IPS-15b (cell line): ENCODE results near the gene ST6GALNAC6.
A peak's percentile ranks its signal among the peaks of the same experiment; 100 is the strongest.

Source experiments
- H3K27me3 ChIP-seq: one replicate; pipeline ENCODE4 v1.6.1; 2013; ENCODE audit warnings: low read length; ENCODE audit not compliant: control insufficient read depth, insufficient read depth
- H3K36me3 ChIP-seq: one replicate; pipeline ENCODE4 v1.6.1; 2013; ENCODE audit warnings: low read length; ENCODE audit not compliant: control insufficient read depth, insufficient read depth
- H3K4me1 ChIP-seq: one replicate; pipeline ENCODE4 v1.6.1; 2013; ENCODE audit warnings: mild to moderate bottlenecking, low read length; ENCODE audit not compliant: control insufficient read depth, insufficient read depth
- H3K4me3 ChIP-seq: one replicate; pipeline ENCODE4 v1.5.1; 2013; ENCODE audit warnings: low read depth, low read length
- H3K9ac ChIP-seq: one replicate; pipeline ENCODE4 v1.6.1; 2013; ENCODE audit warnings: low read depth, mild to moderate bottlenecking, low read length
- H3K9me3 ChIP-seq: one replicate; pipeline ENCODE4 v1.6.1; 2013; ENCODE audit warnings: mild to moderate bottlenecking, low read length; ENCODE audit not compliant: control insufficient read depth, insufficient read depth

Gene ST6GALNAC6

DNA sequence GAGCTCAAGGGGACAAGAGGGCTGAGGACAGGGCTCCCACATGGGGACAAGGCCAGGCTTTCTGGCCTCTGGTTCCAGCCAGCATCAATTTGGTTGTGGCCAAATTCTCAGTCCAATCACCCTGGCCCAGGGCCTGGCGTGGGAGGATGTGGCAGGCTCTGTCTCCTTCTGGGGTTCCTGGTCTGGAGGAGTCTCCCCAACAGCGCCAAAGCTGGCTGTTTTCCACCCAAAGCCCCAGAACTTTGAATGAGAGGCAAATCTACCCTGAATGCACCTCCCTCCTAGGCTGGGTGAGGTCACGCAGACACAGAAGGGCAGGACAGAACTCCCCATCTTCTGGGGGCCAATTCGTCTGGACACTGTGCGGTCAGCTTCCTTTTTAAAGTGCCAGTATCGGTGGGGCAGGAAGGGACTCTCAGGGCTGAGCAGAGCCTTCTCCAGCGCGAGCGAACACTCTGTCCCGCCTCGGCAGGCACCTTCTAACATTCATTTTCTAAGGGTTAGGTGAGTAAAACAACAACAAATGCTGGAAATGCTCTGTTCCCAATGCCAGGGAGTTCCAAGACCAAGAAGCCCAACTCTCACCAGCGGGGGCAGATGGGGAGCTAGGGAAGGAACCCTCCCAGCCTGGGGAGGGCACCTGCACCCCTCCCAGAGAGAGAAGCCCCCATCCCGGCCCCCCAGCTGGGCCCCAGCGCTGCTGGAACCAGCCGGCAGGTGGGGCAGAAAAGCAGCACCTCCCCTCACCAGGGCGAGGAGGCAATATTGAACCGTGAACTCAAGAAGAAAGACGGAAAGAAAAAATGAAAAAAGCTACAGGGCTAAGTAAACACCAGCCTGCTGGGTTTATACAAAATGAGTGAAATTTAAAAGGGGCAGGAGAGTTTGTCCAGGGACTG is 41.9 kb upstream of the ST6GALNAC6 start:
- Histone ChIP-seq H3K36me3 (peaks cover 40% of the 10 kb centered on the region), H3K9ac (no peak overlapping the region), H3K4me1 (peaks cover 3% of the 10 kb centered on the region), H3K27me3 (no peaks in the 10 kb centered on the region), H3K9me3 (no peaks in the 10 kb centered on the region), H3K4me3 (no peak overlapping the region)

DNA sequence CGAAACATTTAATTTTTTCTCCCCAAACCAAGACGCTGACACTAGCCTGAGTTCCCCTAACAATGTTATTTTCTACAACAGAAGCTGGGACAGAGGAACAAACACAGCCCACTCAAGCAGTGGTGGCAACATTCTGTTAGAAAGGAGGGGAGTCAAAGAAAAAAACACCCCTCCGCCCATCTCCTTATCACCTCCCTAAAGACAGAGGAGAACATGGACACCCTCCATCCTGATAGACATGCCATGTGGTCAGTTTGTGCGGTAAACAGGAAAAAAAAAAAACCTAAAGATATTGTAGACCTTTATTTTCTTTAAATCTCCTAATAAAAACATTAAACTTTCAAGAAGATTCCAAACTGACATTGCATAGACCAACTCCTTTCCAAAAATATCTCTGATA is 41.2 kb upstream of the ST6GALNAC6 start:
- no peak overlapping the region for H3K9ac ChIP-seq
- no peaks in the 10 kb centered on the region for H3K9me3 ChIP-seq
- H3K36me3 ChIP-seq, result peaks cover 40% of the 10 kb centered on the region
- peaks cover 3% of the 10 kb centered on the region for H3K4me1 ChIP-seq
- H3K27me3 ChIP-seq, result no peaks in the 10 kb centered on the region
- no peak overlapping the region for H3K4me3 ChIP-seq

DNA sequence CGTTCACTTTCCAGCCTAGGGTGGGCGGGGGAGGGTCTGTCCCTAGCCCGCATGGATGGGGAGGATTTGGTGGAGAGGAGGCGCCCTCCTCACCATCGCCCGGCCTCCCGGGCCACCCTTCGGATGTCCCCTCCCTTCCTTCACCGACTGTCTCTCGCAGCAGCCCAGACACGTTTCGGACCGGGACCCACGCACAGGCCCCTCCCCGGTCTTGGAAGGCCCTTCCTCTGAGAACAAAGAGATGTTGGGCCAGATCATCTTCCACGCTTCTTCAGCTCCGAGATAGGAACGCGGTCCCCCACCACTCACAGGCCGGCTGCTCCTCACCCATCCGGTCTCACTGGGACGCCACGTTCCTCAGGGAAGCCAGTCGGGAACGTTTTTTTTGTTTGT is 38.9 kb upstream of the ST6GALNAC6 start:
- Histone ChIP-seq H3K4me3 (peak overlapping the region; percentile 99), H3K9ac (peak overlapping the region; percentile 65), H3K36me3 (peaks cover 27% of the 10 kb centered on the region), H3K9me3 (no peaks in the 10 kb centered on the region), H3K4me1 (no peaks in the 10 kb centered on the region), H3K27me3 (no peaks in the 10 kb centered on the region)

DNA sequence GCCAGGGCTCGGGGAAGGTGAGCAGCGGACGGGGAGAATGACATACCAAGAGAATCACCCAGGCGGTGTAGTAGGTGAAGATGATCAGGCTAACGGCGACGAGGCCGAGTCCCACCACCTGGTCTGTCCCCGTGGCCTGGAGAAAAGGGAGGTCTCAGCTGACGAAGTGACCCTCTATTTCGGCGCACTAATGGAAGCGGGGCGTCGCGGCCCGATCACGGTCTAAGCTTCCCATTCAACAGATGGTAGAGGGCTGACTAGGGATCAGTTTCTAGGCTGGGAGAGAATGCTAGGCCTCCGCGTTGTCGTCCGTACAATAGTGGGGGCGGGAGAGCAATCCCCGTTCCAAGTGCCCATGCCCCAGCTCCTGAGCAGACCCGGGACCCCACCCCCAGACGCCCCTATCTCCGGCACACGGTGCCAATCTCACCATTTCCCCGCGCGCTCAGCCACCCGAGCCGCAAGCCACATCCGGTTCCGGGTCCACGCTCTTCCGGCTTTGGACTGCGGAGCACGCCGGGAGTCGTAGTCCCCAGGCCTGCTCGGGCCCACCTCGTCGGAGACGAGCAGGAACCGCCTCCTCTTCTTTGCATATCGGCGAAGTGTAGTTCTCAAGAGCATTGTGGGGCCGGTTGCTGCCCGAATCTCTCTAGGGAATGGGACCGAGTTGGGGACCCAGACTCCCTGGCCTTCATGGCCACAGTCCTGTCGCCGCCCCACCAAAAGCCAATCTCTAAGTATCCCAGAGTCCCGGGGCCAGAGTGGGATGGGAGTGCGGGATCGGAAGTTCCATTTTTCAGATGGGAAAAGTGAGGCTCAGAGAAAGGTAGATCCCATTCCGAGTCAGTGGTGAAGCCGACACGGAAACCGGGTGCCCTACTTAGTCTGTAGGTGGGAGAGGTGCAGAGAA is 38.2 kb upstream of the ST6GALNAC6 start, which contains the start of gene DPM2:
Gene DPM2 (minus strand): TSS at position 467 of the 910 bp plus-strand sequence. CDS start 34 bp downstream, at position 433.
- Histone ChIP-seq H3K4me3 (peak within 1 kb of the TSS; percentile 99), H3K27me3 (no peaks in the 10 kb centered on the region), H3K9me3 (no peaks in the 10 kb centered on the region), H3K9ac (peak within 1 kb of the TSS; percentile 90), H3K36me3 (peaks cover 22% of the 10 kb centered on the region), H3K4me1 (no peaks in the 10 kb centered on the region)

DNA sequence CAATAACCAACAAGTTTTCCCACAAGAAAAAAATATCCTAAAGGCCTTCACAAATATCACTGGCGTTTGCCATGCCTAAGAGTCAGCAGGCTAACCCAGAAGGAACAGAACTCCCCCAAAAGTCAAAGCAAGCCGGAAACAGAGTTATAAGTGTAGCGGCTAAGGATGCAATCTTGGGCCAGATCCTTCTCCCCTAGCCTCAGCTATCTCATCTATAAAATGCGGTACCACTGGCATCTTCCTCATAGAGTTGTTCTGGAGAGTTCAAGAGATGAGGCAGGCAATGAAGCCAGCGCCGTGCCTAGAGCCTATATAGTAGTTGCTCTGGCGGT is 37.6 kb upstream of the ST6GALNAC6 start:
- Histone ChIP-seq H3K9ac (peak overlapping the region; percentile 90), H3K4me3 (peak overlapping the region; percentile 99), H3K4me1 (no peaks in the 10 kb centered on the region), H3K9me3 (no peaks in the 10 kb centered on the region), H3K36me3 (peaks cover 18% of the 10 kb centered on the region), H3K27me3 (no peaks in the 10 kb centered on the region)

DNA sequence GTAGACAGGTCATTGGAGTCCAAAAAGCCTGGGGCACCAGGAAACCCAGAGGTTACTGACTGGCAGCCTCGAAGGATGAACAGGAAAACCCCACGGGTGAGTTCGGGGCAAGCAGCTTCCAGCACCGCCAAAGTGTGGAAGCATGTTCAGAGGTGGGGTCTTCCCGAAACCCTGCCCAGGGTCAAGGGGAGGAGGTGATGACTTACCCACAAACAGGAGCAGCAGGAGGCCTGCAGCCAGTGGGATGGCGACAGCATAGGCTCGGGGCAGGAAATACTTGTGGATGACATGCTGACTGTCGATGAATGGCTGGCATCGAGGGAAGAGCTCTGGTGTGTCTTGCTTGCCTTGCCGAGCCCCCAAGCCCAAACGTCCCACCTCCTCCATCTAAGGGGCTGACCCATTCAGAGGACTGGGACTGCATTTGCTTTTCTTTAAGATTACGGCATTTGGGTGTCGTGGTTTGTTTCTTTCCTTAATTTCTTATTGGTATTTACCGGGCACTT is 37.0 kb upstream of the ST6GALNAC6 start:
- Histone ChIP-seq H3K4me1 (peaks cover 3% of the 10 kb centered on the region), H3K9ac (no peak overlapping the region), H3K9me3 (no peaks in the 10 kb centered on the region), H3K36me3 (peaks cover 14% of the 10 kb centered on the region), H3K4me3 (no peak overlapping the region), H3K27me3 (no peaks in the 10 kb centered on the region)

DNA sequence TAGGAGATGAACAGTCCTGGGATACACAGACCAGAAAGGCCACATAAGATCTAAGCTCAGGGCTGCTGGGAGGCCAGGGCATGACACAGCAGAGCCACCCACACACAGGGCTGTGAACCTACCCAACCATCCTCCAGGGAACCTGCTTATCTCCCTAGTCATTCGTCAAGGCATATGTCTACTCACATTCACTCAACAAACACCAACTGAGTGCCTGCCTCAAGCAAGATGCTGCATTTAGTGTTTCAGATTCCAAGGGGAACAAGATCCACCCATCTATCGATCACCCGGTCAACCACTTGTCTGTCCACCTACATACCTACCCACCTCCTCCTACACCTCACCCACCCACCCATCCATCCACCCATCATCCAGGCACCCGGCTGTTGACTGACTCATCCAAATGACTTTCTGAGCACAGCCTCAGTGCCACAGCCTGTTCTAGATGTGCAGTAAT is 36.4 kb upstream of the ST6GALNAC6 start:
- Histone ChIP-seq H3K27me3 (no peaks in the 10 kb centered on the region), H3K9ac (no peak overlapping the region), H3K9me3 (no peaks in the 10 kb centered on the region), H3K4me3 (no peak overlapping the region), H3K36me3 (peaks cover 8% of the 10 kb centered on the region), H3K4me1 (peaks cover 3% of the 10 kb centered on the region)

DNA sequence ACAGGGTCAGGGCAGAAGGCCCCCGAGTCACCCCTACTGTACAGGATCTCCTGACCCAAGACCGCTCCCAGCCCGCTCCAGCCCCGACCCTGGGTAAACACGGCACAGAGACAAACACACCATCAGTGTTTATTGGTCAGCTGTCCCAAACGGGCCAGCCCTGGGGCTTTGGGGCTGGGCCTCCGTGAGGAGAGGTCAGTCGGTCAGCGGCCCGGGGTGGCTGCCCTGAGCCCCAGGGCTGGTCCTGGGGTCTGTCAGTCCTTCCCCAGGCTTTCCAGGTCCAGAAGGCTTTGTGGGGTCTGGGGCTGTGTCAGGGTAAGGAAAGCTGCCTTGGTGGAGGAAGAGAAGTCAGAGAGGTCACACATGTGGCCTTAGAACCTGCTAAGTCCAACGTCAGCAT is 35.6 kb upstream of the ST6GALNAC6 start:
- Histone ChIP-seq H3K4me1 (peaks cover 3% of the 10 kb centered on the region), H3K4me3 (no peak overlapping the region), H3K9ac (no peak overlapping the region), H3K9me3 (no peaks in the 10 kb centered on the region), H3K36me3 (peaks cover 6% of the 10 kb centered on the region), H3K27me3 (no peaks in the 10 kb centered on the region)

DNA sequence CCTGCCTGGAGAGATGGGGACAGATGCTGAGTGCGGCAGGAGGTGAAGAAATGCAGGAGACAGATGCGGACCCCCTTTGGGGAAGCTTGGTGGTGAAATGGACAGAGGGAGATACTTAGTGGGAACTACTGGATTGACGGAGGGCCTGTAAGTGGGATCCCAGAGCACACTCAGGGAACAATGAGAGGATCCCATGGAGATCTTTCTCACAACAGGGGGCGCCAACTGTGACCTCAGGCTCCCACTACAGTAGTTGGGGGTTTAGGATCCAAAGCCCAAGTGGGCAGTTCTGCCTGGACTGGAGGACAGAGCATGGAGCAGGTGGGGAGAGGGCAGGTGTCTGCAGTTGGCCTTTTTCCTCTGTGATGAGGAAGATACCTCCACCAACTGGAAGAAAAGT is 34.8 kb upstream of the ST6GALNAC6 start:
- peaks cover 4% of the 10 kb centered on the region for H3K36me3 ChIP-seq
- H3K4me1 ChIP-seq, result peaks cover 5% of the 10 kb centered on the region
- H3K27me3 ChIP-seq, result peaks cover 5% of the 10 kb centered on the region
- no peak overlapping the region for H3K4me3 ChIP-seq
- no peak overlapping the region for H3K9ac ChIP-seq
- H3K9me3 ChIP-seq, result no peaks in the 10 kb centered on the region

DNA sequence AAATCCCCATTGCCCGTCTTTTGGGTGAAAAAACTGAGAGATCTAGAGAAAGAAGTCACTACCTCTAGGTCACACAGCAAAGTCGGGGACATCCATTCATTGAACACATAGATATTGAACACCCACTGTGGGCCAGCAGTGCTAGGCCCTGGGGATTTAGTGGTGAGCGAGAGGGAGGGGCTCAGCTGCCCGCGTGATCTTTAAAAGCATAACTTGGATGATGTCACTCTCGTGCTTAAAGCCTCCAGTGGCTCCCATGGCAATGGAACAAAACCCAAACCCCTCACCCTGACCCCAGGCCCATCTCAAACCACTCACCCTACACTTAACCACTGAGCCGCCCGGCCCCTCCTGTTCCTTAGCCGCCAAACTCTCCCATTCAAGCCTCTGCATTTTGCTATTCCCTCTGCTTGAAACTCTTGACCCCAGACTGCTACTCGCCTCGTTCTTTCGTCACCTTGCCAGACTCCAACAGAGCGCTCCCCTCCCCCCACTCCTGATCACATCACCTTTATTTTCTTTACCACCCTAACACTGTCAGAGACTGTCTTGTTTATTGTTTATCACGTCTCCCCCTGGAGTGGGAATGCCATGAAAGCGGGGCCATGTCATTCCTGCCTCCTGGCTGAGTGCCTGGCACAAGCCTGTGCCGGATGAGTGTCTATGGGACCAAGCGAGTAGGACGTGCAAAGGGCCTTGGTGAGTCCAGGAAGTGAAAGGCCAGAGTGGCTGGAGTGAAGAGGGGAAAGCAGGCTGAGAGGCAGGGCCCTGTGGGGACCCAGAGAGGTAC is 31.9 kb upstream of the ST6GALNAC6 start:
- Histone ChIP-seq H3K36me3 (peaks cover 4% of the 10 kb centered on the region), H3K27me3 (peaks cover 18% of the 10 kb centered on the region), H3K9ac (no peak overlapping the region), H3K4me3 (peak overlapping the region; percentile 71), H3K9me3 (no peaks in the 10 kb centered on the region), H3K4me1 (peaks cover 12% of the 10 kb centered on the region)
